ENCODE results near the gene ZBED6. TPM values are rescaled to one million over a fixed set of nuclear protein-coding genes. Genes with fewer than 3 reads are reported as not detected.

The ZBED6 gene
- total and polyA plus RNA-seq, 9 of the 15 experiments (the other 6 are each of a cell fraction or from before 2014, with no cell fraction given), result 0.21 to 16.6 (median 5.0) TPM

- peak; percentile 62; the same call in 1 of the 2 replicates for TF ChIP-seq EP300 (IDR thresholded peaks at IDR 0.05; ENCODE audit: low read length)
- TF ChIP-seq SMAD2 (IDR thresholded peaks at IDR 0.05; ENCODE audit: low read depth, low read length), result no peak
- TF ChIP-seq ZFP36 (IDR thresholded peaks at IDR 0.05; ENCODE audit: low read depth, low read length, partially characterized antibody), result peak; percentile 14
- TF ChIP-seq CHD1 (IDR thresholded peaks at IDR 0.05; ENCODE audit: low read length), result peak; percentile 52
- no peak for TF ChIP-seq TFAM (CRISPR knock-in tag; conservative IDR thresholded peaks at IDR 0.05)
- TF ChIP-seq MTF1 (CRISPR knock-in tag; IDR thresholded peaks at IDR 0.05; ENCODE audit: borderline replicate concordance), result no peak
- peak; percentile 75; the same call in 1 of the 2 replicates for TF ChIP-seq ZNF76 (CRISPR knock-in tag; IDR thresholded peaks at IDR 0.05; ENCODE audit: borderline replicate concordance)
- TF ChIP-seq, protein P1, sequence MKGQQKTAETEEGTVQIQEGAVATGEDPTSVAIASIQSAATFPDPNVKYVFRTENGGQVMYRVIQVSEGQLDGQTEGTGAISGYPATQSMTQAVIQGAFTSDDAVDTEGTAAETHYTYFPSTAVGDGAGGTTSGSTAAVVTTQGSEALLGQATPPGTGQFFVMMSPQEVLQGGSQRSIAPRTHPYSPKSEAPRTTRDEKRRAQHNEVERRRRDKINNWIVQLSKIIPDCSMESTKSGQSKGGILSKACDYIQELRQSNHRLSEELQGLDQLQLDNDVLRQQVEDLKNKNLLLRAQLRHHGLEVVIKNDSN (CRISPR knock-in tag; IDR thresholded peaks at IDR 0.05), result peak; percentile 99
- TF ChIP-seq EP400 (IDR thresholded peaks at IDR 0.05), result peak; percentile 97
- TF ChIP-seq TAF7 (tag; IDR thresholded peaks at IDR 0.05), result peak; percentile 88
- no peak for TF ChIP-seq PHB2 (IDR thresholded peaks at IDR 0.05; ENCODE audit: low read depth)
- TF ChIP-seq GATAD2B (IDR thresholded peaks at IDR 0.05; ENCODE audit: borderline replicate concordance), result no peak
- TF ChIP-seq, protein P2, sequence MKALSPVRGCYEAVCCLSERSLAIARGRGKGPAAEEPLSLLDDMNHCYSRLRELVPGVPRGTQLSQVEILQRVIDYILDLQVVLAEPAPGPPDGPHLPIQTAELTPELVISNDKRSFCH (CRISPR knock-in tag; IDR thresholded peaks at IDR 0.05), result no peak
- TF ChIP-seq, protein P2 (tag; IDR thresholded peaks at IDR 0.05), result peak; percentile 84
- no peak for TF ChIP-seq ZEB2 (IDR thresholded peaks at IDR 0.05)
- TF ChIP-seq NR4A1 (CRISPR knock-in tag; IDR thresholded peaks at IDR 0.05), result no peak
- 0 out of 2 replicates have a peak, but pooled peaks have one; percentile 75 for TF ChIP-seq NR4A1 (tag; IDR thresholded peaks at IDR 0.05)
- TF ChIP-seq MCM5 (IDR thresholded peaks at IDR 0.05; ENCODE audit: low read depth), result no peak
- TF ChIP-seq SRSF1 (IDR thresholded peaks at IDR 0.05; ENCODE audit: low read depth, low read length), result no peak
- TF ChIP-seq, protein P3, sequence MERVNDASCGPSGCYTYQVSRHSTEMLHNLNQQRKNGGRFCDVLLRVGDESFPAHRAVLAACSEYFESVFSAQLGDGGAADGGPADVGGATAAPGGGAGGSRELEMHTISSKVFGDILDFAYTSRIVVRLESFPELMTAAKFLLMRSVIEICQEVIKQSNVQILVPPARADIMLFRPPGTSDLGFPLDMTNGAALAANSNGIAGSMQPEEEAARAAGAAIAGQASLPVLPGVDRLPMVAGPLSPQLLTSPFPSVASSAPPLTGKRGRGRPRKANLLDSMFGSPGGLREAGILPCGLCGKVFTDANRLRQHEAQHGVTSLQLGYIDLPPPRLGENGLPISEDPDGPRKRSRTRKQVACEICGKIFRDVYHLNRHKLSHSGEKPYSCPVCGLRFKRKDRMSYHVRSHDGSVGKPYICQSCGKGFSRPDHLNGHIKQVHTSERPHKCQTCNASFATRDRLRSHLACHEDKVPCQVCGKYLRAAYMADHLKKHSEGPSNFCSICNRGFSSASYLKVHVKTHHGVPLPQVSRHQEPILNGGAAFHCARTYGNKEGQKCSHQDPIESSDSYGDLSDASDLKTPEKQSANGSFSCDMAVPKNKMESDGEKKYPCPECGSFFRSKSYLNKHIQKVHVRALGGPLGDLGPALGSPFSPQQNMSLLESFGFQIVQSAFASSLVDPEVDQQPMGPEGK (CRISPR knock-in tag; IDR thresholded peaks at IDR 0.05; ENCODE audit: borderline replicate concordance), result no peak; the same call in 1 of the 2 replicates
- TF ChIP-seq ATF1 (CRISPR knock-in tag; IDR thresholded peaks at IDR 0.05), result no peak
- TF ChIP-seq ATF1 (tag; IDR thresholded peaks at IDR 0.05), result peak; percentile 96
- TF ChIP-seq, protein P4, sequence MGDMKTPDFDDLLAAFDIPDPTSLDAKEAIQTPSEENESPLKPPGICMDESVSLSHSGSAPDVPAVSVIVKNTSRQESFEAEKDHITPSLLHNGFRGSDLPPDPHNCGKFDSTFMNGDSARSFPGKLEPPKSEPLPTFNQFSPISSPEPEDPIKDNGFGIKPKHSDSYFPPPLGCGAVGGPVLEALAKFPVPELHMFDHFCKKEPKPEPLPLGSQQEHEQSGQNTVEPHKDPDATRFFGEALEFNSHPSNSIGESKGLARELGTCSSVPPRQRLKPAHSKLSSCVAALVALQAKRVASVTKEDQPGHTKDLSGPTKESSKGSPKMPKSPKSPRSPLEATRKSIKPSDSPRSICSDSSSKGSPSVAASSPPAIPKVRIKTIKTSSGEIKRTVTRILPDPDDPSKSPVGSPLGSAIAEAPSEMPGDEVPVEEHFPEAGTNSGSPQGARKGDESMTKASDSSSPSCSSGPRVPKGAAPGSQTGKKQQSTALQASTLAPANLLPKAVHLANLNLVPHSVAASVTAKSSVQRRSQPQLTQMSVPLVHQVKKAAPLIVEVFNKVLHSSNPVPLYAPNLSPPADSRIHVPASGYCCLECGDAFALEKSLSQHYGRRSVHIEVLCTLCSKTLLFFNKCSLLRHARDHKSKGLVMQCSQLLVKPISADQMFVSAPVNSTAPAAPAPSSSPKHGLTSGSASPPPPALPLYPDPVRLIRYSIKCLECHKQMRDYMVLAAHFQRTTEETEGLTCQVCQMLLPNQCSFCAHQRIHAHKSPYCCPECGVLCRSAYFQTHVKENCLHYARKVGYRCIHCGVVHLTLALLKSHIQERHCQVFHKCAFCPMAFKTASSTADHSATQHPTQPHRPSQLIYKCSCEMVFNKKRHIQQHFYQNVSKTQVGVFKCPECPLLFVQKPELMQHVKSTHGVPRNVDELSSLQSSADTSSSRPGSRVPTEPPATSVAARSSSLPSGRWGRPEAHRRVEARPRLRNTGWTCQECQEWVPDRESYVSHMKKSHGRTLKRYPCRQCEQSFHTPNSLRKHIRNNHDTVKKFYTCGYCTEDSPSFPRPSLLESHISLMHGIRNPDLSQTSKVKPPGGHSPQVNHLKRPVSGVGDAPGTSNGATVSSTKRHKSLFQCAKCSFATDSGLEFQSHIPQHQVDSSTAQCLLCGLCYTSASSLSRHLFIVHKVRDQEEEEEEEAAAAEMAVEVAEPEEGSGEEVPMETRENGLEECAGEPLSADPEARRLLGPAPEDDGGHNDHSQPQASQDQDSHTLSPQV (IDR thresholded peaks at IDR 0.05), result peak; percentile 26
Observed at GRCh38 chr1:203795441-203796235, at the start of gene ZBED6, which contains the start of gene ZC3H11A (continued).

All from K562 (cell line).